H9 (cell line): Measurements from ENCODE around the gene HES3. TPM values are rescaled to one million over a fixed set of nuclear protein-coding genes. Genes with fewer than 3 reads are reported as not detected.

Experiments used
- DNase-seq: peaks from one replicate; pipeline ENCODE4 v3.0.0-alpha.2; 2017
- H2AFZ ChIP-seq: one replicate; pipeline ENCODE4 v1.6.1; 2013; ENCODE audit warnings: mild to moderate bottlenecking, low read length, control low read depth, moderate library complexity
- H2AK5ac ChIP-seq: 2 replicates; pipeline ENCODE4 v1.6.1; 2013; ENCODE audit warnings: low read length, control low read depth, mixed read lengths; ENCODE audit not compliant: insufficient read length
- H2BK120ac ChIP-seq: one replicate; pipeline ENCODE4 v1.6.1; 2013; ENCODE audit warnings: low read depth, mild to moderate bottlenecking, low read length, control low read depth, inconsistent platforms; ENCODE audit not compliant: poor library complexity, severe bottlenecking
- H2BK12ac ChIP-seq: 2 replicates; pipeline ENCODE4 v1.6.1; 2013; ENCODE audit warnings: low read length, control low read depth, mixed read lengths, low read depth; ENCODE audit not compliant: insufficient read length
- H2BK15ac ChIP-seq: 2 replicates; pipeline ENCODE4 v1.6.1; 2013; ENCODE audit warnings: low read depth, low read length, control low read depth
- H2BK20ac ChIP-seq: one replicate; pipeline ENCODE4 v1.6.1; 2013; ENCODE audit warnings: low read depth, mild to moderate bottlenecking, low read length, control low read depth, inconsistent platforms; ENCODE audit not compliant: poor library complexity, severe bottlenecking
- H2BK5ac ChIP-seq: 2 replicates; pipeline ENCODE4 v1.6.1; 2013; ENCODE audit warnings: low read length, control low read depth, mixed read lengths; ENCODE audit not compliant: insufficient read length
- H3K14ac ChIP-seq: 2 replicates; pipeline ENCODE4 v1.6.1; 2013; ENCODE audit warnings: low read length, control low read depth; ENCODE audit not compliant: insufficient read depth
- H3K18ac ChIP-seq: 2 replicates; pipeline ENCODE4 v1.6.1; 2013; ENCODE audit warnings: low read depth, mild to moderate bottlenecking, mixed read lengths, low read length, control low read depth; ENCODE audit not compliant: insufficient read length
- H3K23ac ChIP-seq: 2 replicates; pipeline ENCODE4 v1.6.1; 2013; ENCODE audit warnings: low read length, control low read depth, mixed read lengths, low read depth; ENCODE audit not compliant: insufficient read length
- H3K23me2 ChIP-seq: 2 replicates; pipeline ENCODE4 v1.6.1; 2013; ENCODE audit warnings: low read depth, mild to moderate bottlenecking, mixed read lengths, low read length, control low read depth; ENCODE audit not compliant: insufficient read length, poor library complexity, severe bottlenecking
- H3K27ac ChIP-seq: 2 replicates; pipeline ENCODE4 v1.5.1; 2013; ENCODE audit warnings: low read length, control low read depth, mixed read lengths, low read depth; ENCODE audit not compliant: insufficient read length
- H3K27me3 ChIP-seq: 2 replicates; pipeline ENCODE4 v1.6.1; 2013; ENCODE audit warnings: low read length, control low read depth, inconsistent platforms; ENCODE audit not compliant: insufficient read depth
- H3K4ac ChIP-seq: 2 replicates; pipeline ENCODE4 v1.6.1; 2013; ENCODE audit warnings: low read depth, mild to moderate bottlenecking, control low read depth, inconsistent platforms, low read length, moderate library complexity
- H3K4me1 ChIP-seq: 2 replicates; pipeline ENCODE4 v1.6.1; 2013; ENCODE audit warnings: low read length, control low read depth, inconsistent platforms; ENCODE audit not compliant: insufficient read depth
- H3K4me2 ChIP-seq: 2 replicates; pipeline ENCODE4 v1.6.1; 2013; ENCODE audit warnings: low read length, control low read depth, mixed read lengths; ENCODE audit not compliant: insufficient read length, insufficient read depth
- H3K56ac ChIP-seq: 2 replicates; pipeline ENCODE4 v1.6.1; 2013; ENCODE audit warnings: low read depth, mild to moderate bottlenecking, mixed read lengths, low read length, control low read depth; ENCODE audit not compliant: insufficient read length
- H3K79me1 ChIP-seq: 2 replicates; pipeline ENCODE4 v1.6.1; 2013; ENCODE audit warnings: low read depth, mild to moderate bottlenecking, moderate library complexity, low read length, control low read depth, inconsistent platforms; ENCODE audit not compliant: insufficient read depth, poor library complexity, severe bottlenecking
- H3K79me2 ChIP-seq: 2 replicates; pipeline ENCODE4 v1.6.1; 2013; ENCODE audit warnings: low read length, control low read depth, inconsistent platforms; ENCODE audit not compliant: insufficient read depth
- H3K9ac ChIP-seq: 2 replicates; pipeline ENCODE4 v1.6.1; 2013; ENCODE audit warnings: low read length, control low read depth, mixed read lengths; ENCODE audit not compliant: insufficient read length; ENCODE audit errors: extremely low read depth
- H3K9me3 ChIP-seq: one replicate; pipeline ENCODE4 v1.6.1; 2013; ENCODE audit warnings: low read depth, low read length, inconsistent platforms; ENCODE audit not compliant: control insufficient read depth
- H3T11ph ChIP-seq: one replicate; pipeline ENCODE4 v1.6.1; 2013; ENCODE audit warnings: mild to moderate bottlenecking, low read length, control low read depth, inconsistent platforms
- H4K20me1 ChIP-seq: one replicate; pipeline ENCODE4 v1.6.1; 2013; ENCODE audit not compliant: control insufficient read depth, insufficient read length, insufficient read depth
- H4K5ac ChIP-seq: 2 replicates; pipeline ENCODE4 v1.6.1; 2013; ENCODE audit warnings: low read depth, mild to moderate bottlenecking, mixed read lengths, low read length, control low read depth; ENCODE audit not compliant: insufficient read length
- H4K8ac ChIP-seq: replicated peaks from 2 replicates; pipeline ENCODE4 v1.6.1; 2013; ENCODE audit warnings: low read length, control low read depth, mixed read lengths, low read depth; ENCODE audit not compliant: insufficient read length
- H4K91ac ChIP-seq: 2 replicates; pipeline ENCODE4 v1.6.1; 2013; ENCODE audit warnings: low read depth, mild to moderate bottlenecking, moderate library complexity, mixed read lengths, low read length, control low read depth; ENCODE audit not compliant: insufficient read length
- H3K27ac Mint-ChIP-seq, 3 experiments: 2 replicates in 2 of 3; 3 replicates in 1 of 3; pipeline ENCODE4 v1.8.0; 2020 to 2021; ENCODE audit warnings: mixed read lengths in 3 of 3, mild to moderate bottlenecking in 1 of 3, moderate library complexity in 1 of 3
- H3K27me3 Mint-ChIP-seq: 2 replicates; pipeline ENCODE4 v1.8.0; 2021; ENCODE audit warnings: low read depth, mild to moderate bottlenecking, moderate library complexity, mixed read lengths
- H3K36me3 Mint-ChIP-seq, 3 experiments: 2 replicates in 2 of 3; 3 replicates in 1 of 3; pipeline ENCODE4 v1.8.0; 2020 to 2021; ENCODE audit warnings: low read depth in 3 of 3, mixed read lengths in 3 of 3; ENCODE audit not compliant: insufficient read depth in 1 of 3
- H3K4me1 Mint-ChIP-seq, 2 experiments: 2 replicates each; pipeline ENCODE4 v1.8.0; 2020; ENCODE audit warnings: mixed read lengths in 2 of 2
- H3K4me3 Mint-ChIP-seq, 2 experiments: 2 replicates in 1 of 2; 3 replicates in 1 of 2; pipeline ENCODE4 v1.8.0; 2020 to 2021; ENCODE audit warnings: mild to moderate bottlenecking in 2 of 2, mixed read lengths in 2 of 2, moderate library complexity in 1 of 2
- H3K9me3 Mint-ChIP-seq, 2 experiments: 2 replicates in 1 of 2; 3 replicates in 1 of 2; pipeline ENCODE4 v1.8.0; 2020; ENCODE audit warnings: mild to moderate bottlenecking in 2 of 2, mixed read lengths in 2 of 2, moderate library complexity in 1 of 2
- WGBS: extraction: QIAGEN DNeasy Blood & Tissue Kit; methylation state at CpG from one replicate; pipeline ENCODE4 v1.1.7; 2013; ENCODE audit warnings: missing lambda C conversion rate, low lambda C conversion rate, mixed read lengths; ENCODE audit not compliant: insufficient read length; ENCODE audit errors: extremely low coverage; 5-methylcytosine and 5-hydroxymethylcytosine counted together
- total RNA-seq: library from RNA; stranded (reverse); gene quantifications from 2 replicates; pipeline ENCODE4 v1.2.1, GENCODE V29; 2021
- TF ChIP-seq, protein P1 (sequence below): fragments of 200-600 bp; sonication (generic); conservative IDR thresholded peaks from 3 replicates; pipeline ENCODE4 v1.8.0; 2021; ENCODE audit warnings: antibody characterized with exemption, mild to moderate bottlenecking

Gene HES3
- total RNA-seq, 1 experiment from 2014 or later, result 89.9 TPM

GRCh38 chr1:6266641-6267040 is 22.7 kb downstream of the HES3 start:
- peaks cover 0 to 4% (median 0%) of the 10 kb centered on the region in 3 experiments; a peak in 1 of 7 replicates for H3K36me3 Mint-ChIP-seq
- H3K79me2 ChIP-seq, result no peaks in the 10 kb centered on the region

More at GRCh38 chr1:6266641-6267040, 22.7 kb downstream of the HES3 start:
- no peak overlapping the region for H4K91ac ChIP-seq
- no peak overlapping the region for H3K18ac ChIP-seq
- no peak overlapping the region for H3K4ac ChIP-seq
- peaks cover 4 to 11% of the 10 kb centered on the region in 2 experiments for H3K4me1 Mint-ChIP-seq
- no peak overlapping the region for H4K8ac ChIP-seq
- no peaks in the 10 kb centered on the region for H3K4me1 ChIP-seq
- no peak overlapping the region for H2AK5ac ChIP-seq
- H3T11ph ChIP-seq, result no peak overlapping the region
- peak overlapping the region in 2 of 3 experiments; percentile 28 to 80; a peak in 2 of 7 replicates for H3K27ac Mint-ChIP-seq
- no peak overlapping the region for H3K4me3 Mint-ChIP-seq
- no peaks in the 10 kb centered on the region for H3K79me1 ChIP-seq
- H2AFZ ChIP-seq, result no peak overlapping the region
- no CpG with 5 or more reads among the region's 11 CpGs for WGBS
- H3K23ac ChIP-seq, result no peak overlapping the region
- H3K14ac ChIP-seq, result no peak overlapping the region
- H3K4me2 ChIP-seq, result no peak overlapping the region
- H3K56ac ChIP-seq, result no peak overlapping the region
- no peak overlapping the region for H2BK5ac ChIP-seq
- no peak overlapping the region for H2BK20ac ChIP-seq
- H2BK15ac ChIP-seq, result no peak overlapping the region
- DNase-seq, result no peak
- H3K27me3 Mint-ChIP-seq, result peaks cover 12% of the 10 kb centered on the region
- no peaks in the 10 kb centered on the region for H3K23me2 ChIP-seq
- no peaks in the 10 kb centered on the region for H3K9me3 ChIP-seq
- no peak overlapping the region for H2BK120ac ChIP-seq
- no peak overlapping the region for H3K27ac ChIP-seq
- no peak overlapping the region for H3K9ac ChIP-seq
- H4K5ac ChIP-seq, result no peak overlapping the region
- no peaks in the 10 kb centered on the region for H3K9me3 Mint-ChIP-seq
- H3K27me3 ChIP-seq, result no peaks in the 10 kb centered on the region; the same call in 1 of the 2 replicates
- H2BK12ac ChIP-seq, result no peak overlapping the region
- H4K20me1 ChIP-seq, result no peaks in the 10 kb centered on the region
- TF ChIP-seq, protein P1, sequence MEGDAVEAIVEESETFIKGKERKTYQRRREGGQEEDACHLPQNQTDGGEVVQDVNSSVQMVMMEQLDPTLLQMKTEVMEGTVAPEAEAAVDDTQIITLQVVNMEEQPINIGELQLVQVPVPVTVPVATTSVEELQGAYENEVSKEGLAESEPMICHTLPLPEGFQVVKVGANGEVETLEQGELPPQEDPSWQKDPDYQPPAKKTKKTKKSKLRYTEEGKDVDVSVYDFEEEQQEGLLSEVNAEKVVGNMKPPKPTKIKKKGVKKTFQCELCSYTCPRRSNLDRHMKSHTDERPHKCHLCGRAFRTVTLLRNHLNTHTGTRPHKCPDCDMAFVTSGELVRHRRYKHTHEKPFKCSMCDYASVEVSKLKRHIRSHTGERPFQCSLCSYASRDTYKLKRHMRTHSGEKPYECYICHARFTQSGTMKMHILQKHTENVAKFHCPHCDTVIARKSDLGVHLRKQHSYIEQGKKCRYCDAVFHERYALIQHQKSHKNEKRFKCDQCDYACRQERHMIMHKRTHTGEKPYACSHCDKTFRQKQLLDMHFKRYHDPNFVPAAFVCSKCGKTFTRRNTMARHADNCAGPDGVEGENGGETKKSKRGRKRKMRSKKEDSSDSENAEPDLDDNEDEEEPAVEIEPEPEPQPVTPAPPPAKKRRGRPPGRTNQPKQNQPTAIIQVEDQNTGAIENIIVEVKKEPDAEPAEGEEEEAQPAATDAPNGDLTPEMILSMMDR, result no peak
